AG04449 (cell line): Measurements from ENCODE around the gene DDX10.

Source experiments
- CTCF ChIA-PET: fragments of 350-600 bp; formaldehyde crosslinking; extraction: SDS; loops from one replicate; lab custom pipeline; 2021; ENCODE audit warnings: antibody characterized with exemption; lab: Yijun Ruan, JAX
- POLR2A ChIA-PET: fragments of 400-600, 350-600 bp; formaldehyde crosslinking; extraction: SDS; loops from one replicate; lab custom pipeline; 2020; ENCODE audit warnings: antibody characterized with exemption, inconsistent platforms; lab: Yijun Ruan, JAX
- DNase-seq: peaks from one replicate; pipeline ENCODE4 v3.0.0-alpha.2; 2010; ENCODE audit warnings: low read depth, low spot score
- H3K4me3 ChIP-seq: 2 replicates; pipeline ENCODE4 v1.5.1; 2011; ENCODE audit warnings: low read depth, mild to moderate bottlenecking, control low read depth, low read length
- TF ChIP-seq, protein P1 (sequence below): IDR thresholded peaks from one replicate; pipeline ENCODE4 v1.5.1; 2011; ENCODE audit warnings: mild to moderate bottlenecking, moderate library complexity, low read length, control low read depth, inconsistent platforms; ENCODE audit not compliant: insufficient read depth; ENCODE audit errors: missing control alignments

Gene DDX10

DNA sequence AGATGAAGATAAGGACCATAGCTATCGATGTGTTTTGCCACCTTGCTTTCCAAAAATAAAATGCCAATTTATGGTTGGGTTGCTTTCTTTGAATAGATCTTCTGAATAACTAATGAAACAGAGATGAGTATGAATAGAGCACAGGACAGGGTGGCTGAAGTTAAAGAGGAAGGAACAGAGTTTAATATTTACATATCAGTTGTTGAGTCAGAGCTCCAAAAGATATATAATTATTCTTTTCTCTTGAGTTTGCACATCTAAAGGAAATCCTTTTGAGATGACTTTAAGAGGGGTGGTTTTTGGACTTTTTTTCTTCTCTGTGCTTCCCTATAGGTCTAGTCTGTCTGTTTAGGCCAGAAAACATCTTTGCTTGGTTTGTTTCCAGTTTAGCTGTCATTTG, 115.2 kb downstream of the DDX10 start:
- TF ChIP-seq, protein P1, sequence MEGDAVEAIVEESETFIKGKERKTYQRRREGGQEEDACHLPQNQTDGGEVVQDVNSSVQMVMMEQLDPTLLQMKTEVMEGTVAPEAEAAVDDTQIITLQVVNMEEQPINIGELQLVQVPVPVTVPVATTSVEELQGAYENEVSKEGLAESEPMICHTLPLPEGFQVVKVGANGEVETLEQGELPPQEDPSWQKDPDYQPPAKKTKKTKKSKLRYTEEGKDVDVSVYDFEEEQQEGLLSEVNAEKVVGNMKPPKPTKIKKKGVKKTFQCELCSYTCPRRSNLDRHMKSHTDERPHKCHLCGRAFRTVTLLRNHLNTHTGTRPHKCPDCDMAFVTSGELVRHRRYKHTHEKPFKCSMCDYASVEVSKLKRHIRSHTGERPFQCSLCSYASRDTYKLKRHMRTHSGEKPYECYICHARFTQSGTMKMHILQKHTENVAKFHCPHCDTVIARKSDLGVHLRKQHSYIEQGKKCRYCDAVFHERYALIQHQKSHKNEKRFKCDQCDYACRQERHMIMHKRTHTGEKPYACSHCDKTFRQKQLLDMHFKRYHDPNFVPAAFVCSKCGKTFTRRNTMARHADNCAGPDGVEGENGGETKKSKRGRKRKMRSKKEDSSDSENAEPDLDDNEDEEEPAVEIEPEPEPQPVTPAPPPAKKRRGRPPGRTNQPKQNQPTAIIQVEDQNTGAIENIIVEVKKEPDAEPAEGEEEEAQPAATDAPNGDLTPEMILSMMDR = no peak
- no peak overlapping the region for H3K4me3 ChIP-seq
- no peak for DNase-seq
- CTCF ChIA-PET = interaction anchor here (1.2 kb wide), 1 partner anchor 8 kb away, joined by 3 read pairs; no protein-coding TSS in a partner anchor
- POLR2A ChIA-PET = no interaction called here

DNA sequence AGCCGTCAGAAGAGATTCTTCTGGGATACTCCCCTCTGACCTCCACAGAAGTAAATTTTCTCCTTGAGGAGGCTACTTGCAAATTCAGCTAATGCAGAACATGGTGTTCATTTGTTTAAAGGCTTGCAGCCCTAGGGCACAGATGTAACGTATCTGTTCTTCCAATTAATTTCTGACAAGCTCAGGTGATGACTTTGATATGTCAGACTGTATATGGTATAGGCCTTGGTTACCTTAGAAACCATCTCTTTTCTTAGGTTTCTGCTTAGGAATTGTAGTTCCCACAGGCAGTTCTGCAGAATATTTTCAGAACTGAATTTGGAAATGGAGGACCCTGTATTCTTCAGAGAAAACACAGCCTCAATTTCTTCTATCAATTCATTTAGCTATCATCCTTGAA, 117.1 kb downstream of the DDX10 start:
- CTCF ChIA-PET = interaction anchor here (1.0 kb wide), 1 partner anchor 28 kb away, joined by 3 read pairs; no protein-coding TSS in a partner anchor
- POLR2A ChIA-PET = no interaction called here
- DNase-seq = no peak
- TF ChIP-seq, protein P1 = no peak
- H3K4me3 ChIP-seq = no peak overlapping the region

DNA sequence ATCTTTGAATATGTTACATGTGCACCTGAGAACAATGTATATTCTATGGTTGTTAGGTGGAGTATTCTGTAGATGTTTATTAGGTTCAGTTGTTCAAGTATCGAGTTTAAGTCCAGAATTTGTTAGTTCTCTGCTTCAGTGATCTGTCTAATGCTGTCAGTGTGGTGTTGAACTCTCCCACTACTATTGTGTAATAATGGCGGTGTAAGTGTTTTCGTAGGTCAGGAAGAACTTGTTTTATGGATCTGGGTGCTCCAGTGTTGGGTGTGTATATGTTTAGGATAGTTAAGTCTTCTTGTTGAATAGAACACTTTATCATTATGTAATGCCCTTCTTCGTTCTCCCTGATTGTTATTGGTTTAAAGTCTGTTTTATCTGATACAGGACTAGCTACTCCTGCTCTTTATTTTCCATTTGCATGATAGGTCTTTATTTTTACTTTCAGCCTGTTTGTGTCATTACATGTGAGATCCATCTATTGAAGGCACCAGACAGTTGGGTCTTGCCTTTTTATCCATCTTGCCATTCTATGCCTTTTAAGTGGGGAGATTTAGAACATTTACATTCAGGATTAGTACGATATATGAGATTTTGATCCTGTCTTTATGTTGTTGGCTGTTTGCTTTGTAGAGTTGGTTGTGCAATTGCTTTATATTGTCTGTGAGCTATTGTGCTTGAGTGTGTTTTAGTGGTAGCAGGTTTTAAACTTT, 121.6 kb downstream of the DDX10 start:
- ChIA-PET CTCF (interaction anchor here (0.6 to 2.0 kb wide), 3 partner anchors 10 to 354 kb away, joined by 3 to 8 read pairs (median 5); no protein-coding TSS in a partner anchor), POLR2A (no interaction called here)
- TF ChIP-seq, protein P1 = no peak
- DNase-seq = no peak
- no peak overlapping the region for H3K4me3 ChIP-seq

DNA sequence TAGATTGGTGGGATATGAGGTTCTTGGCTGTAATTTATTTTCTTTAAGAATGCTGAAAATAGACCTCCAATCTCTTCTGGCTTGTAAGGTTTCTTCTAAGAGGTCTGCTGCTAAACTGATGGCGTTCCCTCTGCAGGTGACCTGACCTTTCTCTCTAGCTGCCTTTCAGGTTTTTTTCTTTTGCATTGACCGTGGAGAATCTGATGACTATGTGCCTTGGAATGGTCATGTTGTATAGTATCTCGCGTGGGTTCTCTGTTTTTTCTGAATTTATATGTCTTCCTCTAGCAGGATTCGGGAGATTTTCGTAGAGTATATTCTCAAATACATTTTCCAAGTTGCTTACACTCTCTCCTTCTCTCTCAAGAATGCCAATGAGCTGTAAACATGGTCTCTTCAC, 122.2 kb downstream of the DDX10 start:
- TF ChIP-seq, protein P1 = no peak
- DNase-seq = no peak
- ChIA-PET CTCF (interaction anchor here (0.6 to 2.0 kb wide), 4 partner anchors 11 to 354 kb away, joined by 3 to 8 read pairs (median 4); no protein-coding TSS in a partner anchor), POLR2A (no interaction called here)
- no peak overlapping the region for H3K4me3 ChIP-seq

DNA sequence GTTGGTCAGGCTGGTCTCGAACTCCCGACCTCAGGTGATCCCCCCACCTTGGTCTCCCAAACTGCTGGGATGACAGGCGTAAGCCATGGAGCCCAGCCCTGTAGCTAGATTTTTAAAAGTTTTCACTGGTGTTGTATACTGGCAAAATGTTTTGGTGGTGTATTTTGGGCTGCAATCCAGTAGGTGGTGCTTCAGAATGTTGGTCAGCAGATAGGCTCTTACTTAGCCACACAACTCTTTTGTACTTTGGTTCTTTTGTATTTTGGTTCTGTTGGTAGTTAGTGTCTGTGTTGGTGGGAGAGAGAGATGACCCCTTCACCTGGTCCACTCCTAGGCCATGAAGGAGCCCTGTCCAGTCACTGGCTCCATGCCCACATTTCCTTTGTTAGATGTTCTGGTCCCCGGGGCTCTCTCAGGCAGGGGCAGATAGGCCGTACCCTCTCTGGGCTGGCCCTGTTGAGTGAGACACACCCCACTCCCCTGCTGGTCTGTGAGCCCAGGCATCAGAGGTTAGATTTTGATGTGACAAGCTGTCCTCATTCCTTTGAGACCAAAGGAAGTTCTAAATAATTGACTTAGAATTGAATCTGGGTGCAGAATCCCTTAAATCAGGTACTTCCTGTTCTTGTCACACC, 123.8 kb downstream of the DDX10 start:
- ChIA-PET CTCF (interaction anchor here (0.7 to 2.0 kb wide), 11 partner anchors 9 to 909 kb away, joined by 3 to 8 read pairs (median 5); no protein-coding TSS in a partner anchor), POLR2A (no interaction called here)
- TF ChIP-seq, protein P1 = peak; percentile 37
- H3K4me3 ChIP-seq = no peak overlapping the region
- DNase-seq = no peak

DNA sequence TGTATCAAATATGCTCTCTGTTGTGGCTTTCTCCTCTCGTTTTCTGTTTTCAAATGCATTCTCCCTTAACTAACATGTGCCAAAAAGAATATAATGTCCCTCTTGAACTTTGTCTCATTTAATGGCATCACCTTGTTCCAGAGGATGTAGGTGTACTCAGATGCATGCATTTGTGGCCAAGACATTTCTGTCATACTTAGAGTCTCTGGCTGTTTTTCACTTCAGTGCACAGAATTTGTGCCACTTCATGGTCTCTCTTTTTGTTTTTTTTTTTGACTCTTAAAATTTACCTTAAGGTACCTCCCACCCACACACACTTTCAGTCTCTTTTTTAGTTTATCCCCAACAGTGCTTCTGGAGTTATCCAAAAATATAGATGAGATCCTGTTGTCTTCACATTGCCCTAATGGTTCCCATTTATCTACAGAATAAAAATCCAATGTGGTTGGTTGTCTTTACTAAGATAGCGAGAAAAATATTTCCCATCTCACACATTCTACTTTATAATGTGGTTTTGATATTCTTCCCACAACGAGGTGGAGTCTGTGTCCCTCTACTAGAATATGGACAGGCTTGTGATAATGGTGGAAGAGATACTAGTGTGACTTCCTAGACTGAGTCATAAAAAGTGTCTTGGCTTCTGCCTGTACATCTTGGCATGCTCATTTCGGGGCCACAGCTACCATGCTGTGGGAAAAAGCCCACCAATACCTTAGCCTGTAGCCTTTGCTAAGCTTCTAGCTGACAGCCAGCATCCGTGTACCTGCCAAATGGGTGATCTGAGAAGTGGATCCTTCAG, 125.8 kb downstream of the DDX10 start:
- no peak overlapping the region for H3K4me3 ChIP-seq
- DNase-seq = no peak
- ChIA-PET CTCF (no interaction called here), POLR2A (no interaction called here)
- TF ChIP-seq, protein P1 = no peak
